GM18870 (cell line): ENCODE data around the gene BBX.

Experiments
- ATAC-seq: cut with Tn5 transposase; IDR thresholded peaks from one replicate; pipeline ENCODE4 v1.9.1; 2021; ENCODE audit warnings: moderate library complexity; ENCODE audit not compliant: unreplicated experiment

The BBX gene

GRCh38 chr3:107522510-107523288 is at the start of gene BBX:
BBX (plus strand) TSS chr3:107522962; CDS start chr3:107710461, 187,499 bp downstream.
- peak; percentile 99 for ATAC-seq

GRCh38 chr3:107476462-107476861 is 46.3 kb upstream of the BBX start:
- ATAC-seq = no peak

GRCh38 chr3:107487490-107487889 is 35.3 kb upstream of the BBX start:
- ATAC-seq = no peak

DNA sequence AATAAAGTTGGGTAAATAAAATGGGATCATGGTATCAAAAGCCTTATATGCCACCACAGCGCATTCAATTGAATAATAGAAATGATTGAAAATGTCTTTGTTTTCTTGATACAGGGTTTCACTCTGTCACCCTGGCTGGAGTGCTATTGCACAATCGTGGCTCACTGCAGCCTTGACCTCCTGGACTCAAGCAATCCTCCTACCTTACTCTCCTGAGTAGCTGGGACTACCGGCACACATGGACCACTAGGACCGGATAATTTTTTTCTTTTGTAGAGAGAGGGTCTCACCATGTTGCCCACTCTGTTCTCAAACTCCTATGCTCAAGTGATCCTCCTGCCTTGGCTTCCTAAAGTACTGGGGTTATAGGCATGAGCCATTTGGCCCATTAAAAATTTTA is 33.8 kb upstream of the BBX start:
- no peak for ATAC-seq

DNA sequence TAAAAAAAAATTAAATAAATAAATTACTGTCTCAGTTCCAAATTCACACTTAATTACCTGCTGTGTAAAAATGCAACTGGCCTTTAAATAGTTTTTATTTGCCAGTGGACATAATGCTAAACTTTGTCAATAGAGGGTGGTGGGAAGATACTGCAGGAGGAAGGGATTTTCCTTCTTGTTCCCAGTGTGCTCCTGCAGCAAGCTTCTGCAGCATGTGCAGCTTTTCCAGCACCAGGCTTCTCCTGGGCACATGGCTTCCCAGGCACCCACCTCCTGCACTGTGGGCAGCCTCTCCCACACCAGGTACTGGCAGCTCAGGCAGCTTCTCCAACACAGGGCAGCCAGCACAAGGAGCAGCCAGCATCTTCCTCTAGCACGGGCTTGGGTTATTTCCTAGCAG is 29.6 kb upstream of the BBX start:
- no peak for ATAC-seq

DNA sequence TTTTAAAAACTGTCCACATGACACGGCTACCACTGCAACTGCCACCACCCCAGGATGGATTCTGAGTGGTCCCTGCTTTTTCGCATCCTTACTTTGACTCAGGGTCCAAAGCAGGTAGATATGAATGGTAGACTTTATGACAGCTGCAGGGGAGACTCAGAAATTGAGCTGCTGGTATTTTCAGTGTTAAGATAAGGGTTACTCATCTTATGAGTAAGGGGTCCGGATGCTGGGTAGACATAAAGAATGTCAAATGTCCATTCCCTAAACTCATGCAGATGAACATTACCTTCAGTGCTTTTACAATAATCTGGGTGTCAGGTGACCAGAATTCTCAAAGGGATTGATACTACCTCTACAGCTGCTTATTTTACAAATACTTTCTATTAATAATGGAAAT is 25.9 kb upstream of the BBX start:
- no peak for ATAC-seq

GRCh38 chr3:107498646-107499045 is 24.1 kb upstream of the BBX start:
- ATAC-seq = no peak

GRCh38 chr3:107506458-107506857 is 16.3 kb upstream of the BBX start:
- no peak for ATAC-seq

- ATAC-seq = no peak
These were observed 14.4 kb upstream of the BBX start for GRCh38 chr3:107508331-107508730.

DNA sequence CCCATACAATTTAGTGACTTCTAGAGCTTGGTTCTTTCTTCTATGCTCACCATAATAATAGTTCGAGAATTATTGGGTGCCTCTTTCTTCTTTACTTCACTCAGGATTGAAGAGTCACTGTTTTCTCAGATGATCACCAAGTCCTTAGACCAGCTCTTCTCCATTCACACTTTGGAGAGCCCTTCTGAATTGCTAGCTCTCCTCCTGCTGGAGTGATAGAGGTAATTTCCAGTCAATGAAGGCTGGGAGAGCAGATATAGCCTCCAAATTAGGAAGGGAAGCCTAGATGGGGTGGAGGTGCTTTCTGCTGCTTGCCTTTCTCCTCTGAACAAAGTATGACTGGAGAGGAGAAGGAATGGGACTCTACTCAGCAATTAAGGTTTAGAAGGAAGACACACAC is 10.7 kb upstream of the BBX start:
- ATAC-seq = no peak

- ATAC-seq = no peak
These were observed 8.3 kb upstream of the BBX start for GRCh38 chr3:107514453-107514852.

DNA sequence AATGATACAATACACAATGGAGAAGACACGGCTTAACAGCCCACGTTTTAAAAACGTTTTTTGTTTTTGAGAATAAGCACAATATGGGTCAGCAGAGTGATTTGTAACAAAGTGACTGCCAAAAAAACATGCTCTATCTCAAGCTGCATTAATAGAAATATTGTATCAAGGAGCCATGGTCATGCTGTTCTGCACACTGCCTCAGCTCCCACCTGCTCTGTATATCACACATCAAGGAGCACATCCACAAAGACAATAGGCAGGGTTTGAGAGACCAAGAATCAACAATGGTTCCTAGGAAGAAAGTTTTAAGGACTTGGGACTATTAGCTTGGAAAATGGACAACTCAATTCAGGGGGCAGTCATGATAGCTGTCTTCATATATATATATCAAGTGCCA is 6.3 kb upstream of the BBX start:
- no peak for ATAC-seq

DNA sequence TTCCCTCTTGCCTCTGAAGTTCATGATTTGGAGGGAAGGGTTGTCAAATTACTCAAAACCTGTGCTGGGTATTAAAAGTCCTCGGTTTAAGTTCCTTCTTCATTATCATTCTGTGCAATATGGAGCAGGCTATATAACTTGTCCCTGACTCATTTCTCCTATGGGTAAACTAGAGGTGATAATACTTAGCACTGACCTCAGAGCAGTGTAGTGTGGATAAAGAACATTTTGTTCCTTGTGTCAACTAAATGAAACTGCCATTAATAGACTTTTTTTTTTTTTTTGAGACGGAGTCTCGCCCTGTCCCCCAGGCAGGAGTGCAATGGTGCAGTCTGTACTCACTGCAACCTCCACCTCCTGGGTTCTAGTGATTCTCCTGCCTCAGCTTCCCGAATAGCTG is 2.2 kb upstream of the BBX start:
- ATAC-seq = no peak

DNA sequence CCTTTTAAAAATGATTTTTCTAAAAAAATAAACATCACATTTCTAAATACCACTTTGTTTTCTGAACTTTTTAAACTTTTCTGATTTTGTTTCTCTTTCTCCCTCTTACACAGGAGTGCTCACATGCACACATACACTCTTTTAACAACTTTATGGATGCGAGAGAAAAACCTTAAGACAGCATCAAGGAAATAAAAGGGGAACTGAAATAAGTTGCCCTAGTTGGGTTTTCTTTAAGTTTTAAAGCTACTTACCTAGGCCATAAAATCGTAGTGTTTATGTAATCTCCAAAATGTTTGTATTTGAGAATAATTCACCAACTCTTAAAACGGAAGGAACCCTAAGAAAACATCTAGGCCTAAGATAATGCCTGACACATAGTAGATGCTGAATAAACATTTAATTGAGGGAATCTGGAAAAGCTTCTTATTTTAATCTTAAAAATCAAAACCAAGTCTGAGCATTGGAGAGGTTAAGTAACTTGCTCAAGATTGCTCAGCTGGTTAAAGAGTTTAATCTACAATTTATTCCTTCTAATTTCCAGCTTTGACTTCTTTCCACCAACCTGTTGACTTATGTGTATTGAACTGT is 1.2 kb upstream of the BBX start:
- ATAC-seq = no peak

DNA sequence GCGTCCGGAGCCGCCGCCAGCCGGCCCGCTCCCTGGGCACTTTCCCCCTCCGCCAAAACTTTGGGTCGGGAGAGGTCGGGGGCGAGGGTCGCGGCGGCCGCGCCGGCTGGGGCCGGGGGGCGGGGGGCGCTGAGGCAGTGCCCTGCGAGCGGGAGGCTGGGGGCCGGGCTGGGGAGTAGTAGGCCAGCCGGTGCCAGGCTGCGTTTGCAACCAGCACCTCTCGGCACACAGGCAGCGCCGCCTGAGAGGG is 452 bp downstream of the BBX start:
- ATAC-seq = no peak

GRCh38 chr3:107523539-107524325 is 970 bp downstream of the BBX start:
- ATAC-seq = no peak

DNA sequence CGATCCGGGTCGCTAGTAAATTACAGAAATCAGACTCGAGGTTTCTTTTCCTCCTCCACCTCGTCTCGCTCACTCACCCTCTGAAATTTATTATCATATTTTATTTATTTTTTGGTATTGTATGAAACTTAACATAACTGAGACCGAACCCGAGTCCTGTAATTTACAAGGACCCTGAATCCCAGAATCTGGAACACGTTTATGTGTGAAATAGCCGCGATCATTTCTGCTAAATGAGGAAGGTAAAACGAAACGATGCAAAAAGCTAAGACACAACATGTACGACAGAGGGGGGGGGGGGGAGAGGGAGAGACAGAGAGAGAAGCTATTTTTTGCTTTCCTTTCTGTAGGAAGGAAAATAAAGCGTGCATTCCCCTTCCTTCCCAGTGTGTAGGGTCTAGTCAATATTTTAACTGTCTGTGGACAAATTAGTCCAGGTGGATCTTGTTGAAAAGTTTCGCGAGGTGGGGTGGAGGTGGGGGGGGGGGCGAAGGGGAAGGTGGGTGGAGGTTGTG is 1.6 kb downstream of the BBX start:
- ATAC-seq = no peak

GRCh38 chr3:107524841-107525643 is 2.3 kb downstream of the BBX start:
- ATAC-seq = no peak

DNA sequence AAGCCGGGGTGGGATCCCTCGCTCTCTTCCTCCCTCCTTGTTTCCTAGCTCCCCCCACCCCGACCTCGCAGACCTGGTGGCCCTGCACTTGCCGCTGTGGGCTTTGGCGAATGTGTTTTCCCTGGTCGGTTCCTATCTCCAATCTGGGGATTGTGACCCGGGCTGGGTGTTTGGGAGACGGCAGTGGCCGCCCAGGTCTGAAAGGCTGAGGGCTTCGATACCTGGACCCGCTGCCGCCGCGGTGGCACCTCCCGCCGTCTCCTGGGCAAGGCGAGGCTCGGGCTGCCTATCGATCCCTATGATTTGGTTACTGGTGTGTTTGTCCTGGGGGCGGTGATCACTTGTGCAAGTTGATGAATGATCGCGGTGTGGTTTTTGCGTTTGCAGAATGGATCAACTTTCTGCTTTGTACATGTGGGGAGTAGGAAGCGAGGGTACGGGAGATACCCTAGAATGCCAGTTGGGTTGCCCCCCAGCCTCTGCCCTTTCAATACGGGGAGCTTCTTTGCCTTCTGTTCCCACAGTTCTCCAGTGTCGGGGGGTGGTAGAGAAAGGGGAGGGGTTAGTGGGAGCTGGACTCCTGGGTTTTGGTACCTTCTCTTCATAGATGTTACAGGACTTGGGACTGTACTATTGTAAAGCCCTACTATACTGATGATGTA is 3.0 kb downstream of the BBX start:
- no peak for ATAC-seq

GRCh38 chr3:107531917-107532469 is 9.2 kb downstream of the BBX start:
- no peak for ATAC-seq
